GM23338 (cell line): Measurements from ENCODE around the gene LMBR1L.

Experiments
- CREB1 ChIP-seq: fragments of 250-450 bp; sonication (Bioruptor Pico); IDR thresholded peaks from 2 replicates; pipeline ENCODE4 v1.5.0; 2020; ENCODE audit warnings: low read depth, mild to moderate bottlenecking, moderate library complexity
- CTCF ChIP-seq, 2 experiments: fragments of 200-600 bp in 1 of 2; sonication (generic) in 1 of 2; conservative IDR thresholded peaks; 2 replicates each; pipeline versions ENCODE4 v1.5.1 to v1.6.1; 2016 to 2017; ENCODE audit warnings: antibody characterized with exemption in 2 of 2, low read depth in 2 of 2, mild to moderate bottlenecking in 2 of 2, moderate library complexity in 1 of 2
- ETS1 ChIP-seq: IDR thresholded peaks from 2 replicates; pipeline ENCODE4 v1.6.1; 2016; ENCODE audit warnings: antibody characterized with exemption
- EZH2 ChIP-seq: fragments of 200-600 bp; sonication (generic); IDR thresholded peaks from one replicate; pipeline ENCODE4 v1.8.0; 2017; ENCODE audit warnings: antibody characterized with exemption, mild to moderate bottlenecking, low read depth; ENCODE audit not compliant: unreplicated experiment
- EZH2phosphoT487 ChIP-seq: fragments of 200-600 bp; sonication (generic); IDR thresholded peaks from one replicate; pipeline ENCODE4 v1.8.1; 2018; ENCODE audit warnings: antibody characterized with exemption; ENCODE audit not compliant: unreplicated experiment
- JUNB ChIP-seq: IDR thresholded peaks from one replicate; pipeline ENCODE4 v1.6.1; 2016; ENCODE audit warnings: antibody characterized with exemption; ENCODE audit not compliant: unreplicated experiment
- NANOG ChIP-seq: IDR thresholded peaks from 2 replicates; pipeline ENCODE4 v1.6.1; 2016; ENCODE audit warnings: antibody characterized with exemption, borderline replicate concordance
- POLR2AphosphoS5 ChIP-seq: IDR thresholded peaks from 2 replicates; pipeline ENCODE4 v1.6.1; 2016; ENCODE audit warnings: antibody characterized with exemption, low read depth
- REST ChIP-seq: IDR thresholded peaks from one replicate; pipeline ENCODE4 v1.6.1; 2018; ENCODE audit warnings: antibody characterized with exemption; ENCODE audit not compliant: unreplicated experiment
- STAT1 ChIP-seq: IDR thresholded peaks from one replicate; pipeline ENCODE4 v1.6.1; 2016; ENCODE audit warnings: antibody characterized with exemption; ENCODE audit not compliant: unreplicated experiment
- ZNF114 ChIP-seq: fragments of 250-450 bp; sonication (Bioruptor Pico); IDR thresholded peaks from 2 replicates; pipeline ENCODE4 v1.5.0; 2020; ENCODE audit warnings: mild to moderate bottlenecking, moderate library complexity
- ZNF331 ChIP-seq: fragments of 250-450 bp; sonication (Bioruptor Pico); IDR thresholded peaks from 2 replicates; pipeline ENCODE4 v1.5.0; 2020; ENCODE audit warnings: low read depth, mild to moderate bottlenecking, moderate library complexity
- ZNF462 ChIP-seq: fragments of 250-450 bp; sonication (Bioruptor Pico); IDR thresholded peaks from 2 replicates; pipeline ENCODE4 v1.5.0; 2020; ENCODE audit warnings: mild to moderate bottlenecking, moderate library complexity

- TF ChIP-seq POLR2AphosphoS5: no peak
- TF ChIP-seq CTCF (conservative IDR thresholded peaks at IDR 0.05; ENCODE audit: low read depth in 2 of 2): no peak
- TF ChIP-seq STAT1: no peak
- no peak for TF ChIP-seq EZH2
- no peak for TF ChIP-seq REST
- no peak for TF ChIP-seq CREB1 (CRISPR knock-in tag)
- TF ChIP-seq JUNB: no peak
- no peak for TF ChIP-seq EZH2phosphoT487
- TF ChIP-seq ETS1: no peak
- TF ChIP-seq ZNF114 (CRISPR knock-in tag): no peak
- no peak for TF ChIP-seq ZNF331 (CRISPR knock-in tag)
- no peak for TF ChIP-seq ZNF462
- TF ChIP-seq NANOG: no peak
Measured at GRCh38 chr12:49138587-49138986, 27.9 kb upstream of the LMBR1L start.
